ENCODE measurements around the gene GNB2.
"Not testable (repeated sequence)": the region's sequence is repeated elsewhere in the genome, so short reads cannot be mapped to it uniquely, and the experiment has no call there.

The GNB2 gene

GRCh38 chr7:100701089-100701488 is 27.5 kb downstream of the GNB2 start:
- not testable (repeated sequence) for FAIRE-seq

- no peak for FAIRE-seq
Measured at GRCh38 chr7:100705320-100705752, 31.8 kb downstream of the GNB2 start.

- no peak for FAIRE-seq
Measured at GRCh38 chr7:100705753-100706671, 32.5 kb downstream of the GNB2 start, which contains the start of gene POP7. Gene POP7, plus strand, starts transcription at chr7:100706121. Its CDS starts 710 bp downstream, at chr7:100706831.

GRCh38 chr7:100706672-100707311 is 33.3 kb downstream of the GNB2 start:
- no peak for FAIRE-seq

- no peak for FAIRE-seq
Measured at GRCh38 chr7:100708395-100708794, 34.9 kb downstream of the GNB2 start.

- no peak for FAIRE-seq
Measured at GRCh38 chr7:100710452-100710851, 36.9 kb downstream of the GNB2 start.

- no peak for FAIRE-seq
Measured at GRCh38 chr7:100711369-100711768, 37.8 kb downstream of the GNB2 start.

- no peak for FAIRE-seq
Measured at GRCh38 chr7:100714725-100715124, 41.2 kb downstream of the GNB2 start.

GRCh38 chr7:100717073-100717472 is 43.5 kb downstream of the GNB2 start:
- FAIRE-seq, result not testable (repeated sequence)

- no peak for FAIRE-seq
Measured at GRCh38 chr7:100719523-100720278, 46.2 kb downstream of the GNB2 start.

GRCh38 chr7:100720279-100720670 is 46.7 kb downstream of the GNB2 start, which contains the start of gene EPO:
Gene EPO, plus strand, starts transcription at chr7:100720468. Its CDS starts 513 bp downstream, at chr7:100720981.
- no peak for FAIRE-seq

- no peak for FAIRE-seq
Measured at GRCh38 chr7:100720671-100721504, 47.3 kb downstream of the GNB2 start.

- FAIRE-seq, result no peak
Measured at GRCh38 chr7:100721505-100721812, 47.9 kb downstream of the GNB2 start.

GRCh38 chr7:100722480-100723212 is 49.1 kb downstream of the GNB2 start:
- FAIRE-seq, result no peak

- FAIRE-seq, result no peak
Measured at GRCh38 chr7:100723732-100724275, 50.3 kb downstream of the GNB2 start.

- FAIRE-seq, result not testable (repeated sequence)
Measured at GRCh38 chr7:100724364-100724763, 50.8 kb downstream of the GNB2 start.

- FAIRE-seq, result no peak
Measured at GRCh38 chr7:100726996-100727761, 53.6 kb downstream of the GNB2 start.

GRCh38 chr7:100728196-100728595 is 54.7 kb downstream of the GNB2 start:
- no peak for FAIRE-seq

Measured in colon (tissue), 2 donors.